ENCODE measurements around the gene CHRNA5.
"Not testable (repeated sequence)": the region's sequence is repeated elsewhere in the genome, so short reads cannot be mapped to it uniquely, and the experiment has no call there.

CHRNA5 gene

GRCh38 chr15:78537266-78537905 lies 27.9 kb upstream of the CHRNA5 start:
- DNase-seq (ENCODE audit: extremely low spot score): no peak
- POLR2A ChIA-PET: no interaction called here
- CTCF ChIA-PET: no interaction called here
- TF ChIP-seq ZNF384 (IDR thresholded peaks at IDR 0.05) (no peak), L3MBTL2 (conservative IDR thresholded peaks at IDR 0.05) (no peak), SP1 (IDR thresholded peaks at IDR 0.05) (no peak), PKNOX1 (IDR thresholded peaks at IDR 0.05) (no peak), ELF4 (IDR thresholded peaks at IDR 0.05) (no peak), ARNT (IDR thresholded peaks at IDR 0.05) (no peak)

- ChIA-PET POLR2A (interaction anchor here (1.4 kb wide), 1 partner anchor 28 kb away, joined by 3 read pairs; no protein-coding TSS in a partner anchor), CTCF (no interaction called here)
- DNase-seq (ENCODE audit: extremely low spot score): no peak
- TF ChIP-seq FOXM1 (IDR thresholded peaks at IDR 0.05; ENCODE audit: borderline replicate concordance) (no peak), LEF1 (IDR thresholded peaks at IDR 0.05; ENCODE audit: borderline replicate concordance) (no peak), CTBP1 (IDR thresholded peaks at IDR 0.05; ENCODE audit: borderline replicate concordance) (no peak), NFRKB (IDR thresholded peaks at IDR 0.05) (no peak), FOXK2 (IDR thresholded peaks at IDR 0.05) (no peak), ELF4 (IDR thresholded peaks at IDR 0.05) (no peak), PKNOX1 (IDR thresholded peaks at IDR 0.05) (no peak)
These were observed 27.0 kb upstream of the CHRNA5 start for GRCh38 chr15:78538358-78538757.

- CTCF ChIA-PET; DNase-seq (ENCODE audit: extremely low spot score): not testable (repeated sequence)
- POLR2A ChIA-PET: interaction anchor here (0.5 to 3.1 kb wide), 30 partner anchors 9 to 458 kb away, joined by 3 to 69 read pairs (median 4); partner anchors contain the start of genes CHRNA3, CHRNA5, HYKK and MORF4L1
These were observed 25.7 kb upstream of the CHRNA5 start for GRCh38 chr15:78539464-78540140.

GRCh38 chr15:78540141-78540870 lies 25.0 kb upstream of the CHRNA5 start, which contains the start of gene PSMA4:
Gene PSMA4 (plus strand): TSS chr15:78540444. CDS start chr15:78541928, 1,484 bp downstream.
- CTCF ChIA-PET: interaction anchor here (1.3 kb wide), 1 partner anchor 57 kb away, joined by 3 read pairs; no protein-coding TSS in a partner anchor
- DNase-seq (ENCODE audit: extremely low spot score): peak; percentile 97
- TF ChIP-seq CTBP1 (IDR thresholded peaks at IDR 0.05; ENCODE audit: borderline replicate concordance) (no peak), NFRKB (IDR thresholded peaks at IDR 0.05) (no peak), BHLHE40 (IDR thresholded peaks at IDR 0.05; ENCODE audit: borderline replicate concordance) (no peak), SUZ12 (IDR thresholded peaks at IDR 0.05) (no peak), ELF4 (IDR thresholded peaks at IDR 0.05) (peak; percentile 95), ZNF384 (IDR thresholded peaks at IDR 0.05) (no peak), LEF1 (IDR thresholded peaks at IDR 0.05; ENCODE audit: borderline replicate concordance) (no peak), L3MBTL2 (conservative IDR thresholded peaks at IDR 0.05) (peak; percentile 61), HDGF (IDR thresholded peaks at IDR 0.05; ENCODE audit: borderline replicate concordance) (no peak)
- POLR2A ChIA-PET: interaction anchor here (0.5 to 3.1 kb wide), 34 partner anchors 10 to 458 kb away, joined by 3 to 69 read pairs (median 4); partner anchors contain the start of genes CHRNA3, CHRNA5, HYKK and MORF4L1

- ChIA-PET POLR2A (interaction anchor here (0.8 to 3.1 kb wide), 18 partner anchors 10 to 241 kb away, joined by 3 to 69 read pairs (median 5); partner anchors contain the start of genes CHRNA3, CHRNA5, HYKK and SKIC8), CTCF (interaction anchor here (1.3 kb wide), 1 partner anchor 56 kb away, joined by 3 read pairs; no protein-coding TSS in a partner anchor)
- no peak for TF ChIP-seq NFRKB (IDR thresholded peaks at IDR 0.05)
- no peak for TF ChIP-seq FOXA1 (IDR thresholded peaks at IDR 0.05)
- no peak for TF ChIP-seq LEF1 (IDR thresholded peaks at IDR 0.05; ENCODE audit: borderline replicate concordance)
- TF ChIP-seq ZNF384 (IDR thresholded peaks at IDR 0.05): no peak
- TF ChIP-seq ELF4 (IDR thresholded peaks at IDR 0.05): no peak
- TF ChIP-seq BHLHE40 (IDR thresholded peaks at IDR 0.05; ENCODE audit: borderline replicate concordance): no peak
- TF ChIP-seq PKNOX1 (IDR thresholded peaks at IDR 0.05): peak; percentile 50; the same call in 1 of the 2 replicates
- TF ChIP-seq CTBP1 (IDR thresholded peaks at IDR 0.05; ENCODE audit: borderline replicate concordance): no peak
- peak; percentile 18 for DNase-seq (ENCODE audit: extremely low spot score)
These were observed 24.2 kb upstream of the CHRNA5 start for GRCh38 chr15:78540871-78541743.

GRCh38 chr15:78541744-78542034 lies 23.6 kb upstream of the CHRNA5 start:
- no peak for TF ChIP-seq FOXK2 (IDR thresholded peaks at IDR 0.05)
- TF ChIP-seq FOXM1 (IDR thresholded peaks at IDR 0.05; ENCODE audit: borderline replicate concordance): no peak
- TF ChIP-seq SUZ12 (IDR thresholded peaks at IDR 0.05): no peak
- TF ChIP-seq SP1 (IDR thresholded peaks at IDR 0.05): no peak
- no peak for TF ChIP-seq HDGF (IDR thresholded peaks at IDR 0.05; ENCODE audit: borderline replicate concordance)
- TF ChIP-seq LEF1 (IDR thresholded peaks at IDR 0.05; ENCODE audit: borderline replicate concordance): no peak
- TF ChIP-seq NFRKB (IDR thresholded peaks at IDR 0.05): no peak
- no peak for TF ChIP-seq L3MBTL2 (conservative IDR thresholded peaks at IDR 0.05)
- TF ChIP-seq ELF4 (IDR thresholded peaks at IDR 0.05): no peak
- TF ChIP-seq CTBP1 (IDR thresholded peaks at IDR 0.05; ENCODE audit: borderline replicate concordance): no peak
- no peak for TF ChIP-seq BHLHE40 (IDR thresholded peaks at IDR 0.05; ENCODE audit: borderline replicate concordance)
- TF ChIP-seq ZNF384 (IDR thresholded peaks at IDR 0.05): no peak
- TF ChIP-seq FOXA1 (IDR thresholded peaks at IDR 0.05): no peak
- TF ChIP-seq TARDBP (IDR thresholded peaks at IDR 0.05): no peak
- no peak for TF ChIP-seq PKNOX1 (IDR thresholded peaks at IDR 0.05)
- TF ChIP-seq ARNT (IDR thresholded peaks at IDR 0.05): no peak
- no peak for DNase-seq (ENCODE audit: extremely low spot score)
- ChIA-PET POLR2A (interaction anchor here (1.2 to 3.1 kb wide), 5 partner anchors 9 to 242 kb away, joined by 3 to 69 read pairs (median 27); partner anchors contain the start of genes CHRNA5, HYKK and SKIC8), CTCF (no interaction called here)
